HEK293T (cell line): ENCODE data around the gene THRB.

Source experiments
- ARNT ChIP-seq: fragments of 450-650 bp; IDR thresholded peaks from 2 replicates; pipeline ENCODE4 v1.6.1; 2017; ENCODE audit warnings: mild to moderate bottlenecking
- BHLHE40 ChIP-seq: fragments of 450-650 bp; IDR thresholded peaks from 2 replicates; pipeline ENCODE4 v1.6.1; 2016; ENCODE audit warnings: mild to moderate bottlenecking, moderate library complexity, borderline replicate concordance
- CTBP1 ChIP-seq: fragments of 450-650 bp; IDR thresholded peaks from 2 replicates; pipeline ENCODE4 v1.6.1; 2016; ENCODE audit warnings: borderline replicate concordance
- ELF4 ChIP-seq: fragments of 450-650 bp; IDR thresholded peaks from 2 replicates; pipeline ENCODE4 v1.6.1; 2017; ENCODE audit warnings: antibody characterized with exemption
- FOXA1 ChIP-seq: fragments of 450-650 bp; IDR thresholded peaks from 2 replicates; pipeline ENCODE4 v1.6.1; 2016; ENCODE audit warnings: mild to moderate bottlenecking
- FOXK2 ChIP-seq: fragments of 450-650 bp; IDR thresholded peaks from 2 replicates; pipeline ENCODE4 v1.6.1; 2016; ENCODE audit warnings: mild to moderate bottlenecking
- FOXM1 ChIP-seq: fragments of 450-650 bp; IDR thresholded peaks from 2 replicates; pipeline ENCODE4 v1.6.1; 2017; ENCODE audit warnings: mild to moderate bottlenecking, borderline replicate concordance
- LEF1 ChIP-seq: fragments of 450-650 bp; IDR thresholded peaks from 2 replicates; pipeline ENCODE4 v1.6.1; 2017; ENCODE audit warnings: mild to moderate bottlenecking, borderline replicate concordance
- SP1 ChIP-seq: fragments of 450-650 bp; IDR thresholded peaks from 2 replicates; pipeline ENCODE4 v1.6.1; 2017
- SUZ12 ChIP-seq: fragments of 450-650 bp; IDR thresholded peaks from 2 replicates; pipeline ENCODE4 v1.6.1; 2016; ENCODE audit warnings: mild to moderate bottlenecking
- TARDBP ChIP-seq: fragments of 450-650 bp; IDR thresholded peaks from 2 replicates; pipeline ENCODE4 v1.6.1; 2016

- TF ChIP-seq FOXM1 = no peak
- no peak for TF ChIP-seq LEF1
- TF ChIP-seq CTBP1 = no peak
- no peak for TF ChIP-seq ELF4
- TF ChIP-seq TARDBP = no peak
- TF ChIP-seq SUZ12 = no peak
- TF ChIP-seq SP1 = no peak
- no peak for TF ChIP-seq FOXK2
- TF ChIP-seq FOXA1 = no peak
- TF ChIP-seq ARNT = no peak
- no peak for TF ChIP-seq BHLHE40
Measured at GRCh38 chr3:24156466-24156865, 338.2 kb downstream of the THRB start.
